Suppressor macrophage (primary cell): ENCODE data around the gene ARHGAP23.

Experiments used
- DNase-seq, 4 experiments: peaks; one replicate each; pipeline ENCODE4 v3.0.0-alpha.2; 2020 to 2022

Gene ARHGAP23

GRCh38 chr17:38443356-38444031 is 15.2 kb downstream of the ARHGAP23 start:
- no peak for DNase-seq

DNA sequence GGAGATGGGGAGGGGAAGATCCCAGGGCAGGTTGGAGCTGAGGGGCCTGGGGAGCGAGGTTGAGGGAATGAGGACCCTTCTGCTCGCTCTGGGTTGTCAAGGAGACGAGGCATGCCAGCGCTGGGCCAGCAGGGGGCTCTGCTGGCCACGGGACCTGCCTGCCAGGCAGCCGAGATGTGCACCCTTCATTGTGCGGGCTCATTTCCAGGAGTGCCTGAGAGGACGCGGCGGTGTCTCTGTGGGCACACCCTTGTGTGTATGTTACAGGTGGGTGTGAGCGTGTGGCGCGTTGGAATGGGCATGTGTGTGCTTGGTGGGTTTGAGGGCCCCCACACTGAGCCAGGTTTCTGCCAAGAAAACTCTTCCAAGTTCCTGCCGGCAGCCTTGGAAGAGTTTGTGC is 15.9 kb downstream of the ARHGAP23 start:
- DNase-seq = peak; percentile 46 to 79 (median 63)

- no peak for DNase-seq
Observed at GRCh38 chr17:38447502-38448085, 19.3 kb downstream of the ARHGAP23 start.

GRCh38 chr17:38448208-38448771 is 20.0 kb downstream of the ARHGAP23 start:
- DNase-seq = no peak

- no peak for DNase-seq
Observed at GRCh38 chr17:38449364-38449763, 21.1 kb downstream of the ARHGAP23 start.

DNA sequence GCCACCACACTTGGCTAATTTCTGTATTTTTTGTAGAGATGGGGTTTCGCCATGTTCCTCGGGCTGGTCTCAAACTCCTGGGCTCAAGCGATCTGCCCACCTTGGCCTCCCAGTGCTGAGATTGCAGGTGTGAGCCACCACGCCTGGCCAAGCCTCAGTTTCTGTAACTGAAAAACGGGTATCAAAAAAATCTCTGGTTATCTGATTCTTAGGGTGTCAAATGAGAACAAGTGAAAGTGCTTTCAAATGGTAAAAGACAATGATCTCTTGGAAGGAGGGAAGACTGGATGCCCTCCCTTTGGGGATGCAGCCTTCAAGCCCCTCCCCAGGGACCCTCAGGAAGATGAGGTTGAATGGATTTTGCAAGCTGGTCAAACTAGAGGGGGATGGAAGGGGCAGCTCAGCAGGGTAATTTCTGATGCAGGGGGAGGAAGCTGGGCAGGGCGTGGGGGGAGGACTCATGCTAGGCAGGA is 22.3 kb downstream of the ARHGAP23 start:
- DNase-seq = no peak

GRCh38 chr17:38451030-38451839 is 23.0 kb downstream of the ARHGAP23 start:
- no peak for DNase-seq

DNA sequence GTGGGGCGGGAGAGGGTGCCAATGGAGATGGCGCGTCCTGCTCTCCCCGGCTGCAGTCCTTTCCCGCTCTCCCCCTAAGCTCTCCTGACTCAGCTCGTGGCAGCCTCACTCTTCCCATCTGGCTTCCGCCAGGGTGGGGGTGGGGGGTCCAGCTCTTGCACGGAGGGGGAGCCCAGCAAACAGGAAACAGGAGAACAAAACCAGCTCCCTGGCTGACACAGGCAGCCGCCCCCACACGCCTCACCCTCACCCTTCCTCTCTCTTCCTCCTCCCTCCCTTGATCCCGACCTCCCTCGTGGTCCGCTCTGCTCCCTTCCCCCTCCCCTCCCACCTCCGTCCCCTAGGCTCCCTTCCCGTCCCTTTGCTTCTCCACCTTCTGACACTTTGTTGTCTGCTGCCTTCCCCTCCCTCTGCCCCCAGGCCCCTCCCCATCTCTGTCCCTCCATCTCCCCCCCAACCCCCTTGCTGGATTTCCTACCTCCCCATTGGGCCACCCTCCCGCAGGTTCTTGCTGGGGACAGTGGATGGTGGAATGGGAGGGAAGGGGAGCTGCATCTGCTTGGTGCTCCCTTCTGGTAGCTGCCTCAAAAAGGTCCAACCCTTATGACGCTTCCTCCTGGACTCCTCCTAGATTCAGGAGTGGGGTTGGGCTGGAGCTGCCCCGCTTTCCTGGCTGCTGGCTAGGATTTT is 23.7 kb downstream of the ARHGAP23 start:
- peak in 1 of 4 experiments; percentile 30 for DNase-seq

DNA sequence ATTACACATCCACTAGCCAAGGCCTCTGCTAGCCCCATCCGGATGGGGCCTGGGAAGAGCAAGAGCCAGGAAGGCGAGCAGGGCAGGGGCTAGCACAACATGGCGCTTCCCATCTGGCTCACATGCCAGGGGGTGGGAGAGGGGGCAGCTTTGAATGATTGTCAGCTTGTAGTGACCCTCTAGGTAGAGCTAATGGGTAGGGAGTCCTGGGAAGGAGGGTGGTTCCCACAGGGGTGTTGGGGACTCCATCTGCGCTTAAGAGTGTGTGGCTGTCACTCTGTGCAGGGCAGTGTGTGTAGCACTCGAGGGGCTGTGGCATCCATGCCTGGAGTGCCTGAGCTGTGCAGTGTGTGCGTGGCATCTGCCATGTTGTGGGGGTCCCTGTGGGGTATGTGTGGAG is 24.5 kb downstream of the ARHGAP23 start:
- DNase-seq = no peak

DNA sequence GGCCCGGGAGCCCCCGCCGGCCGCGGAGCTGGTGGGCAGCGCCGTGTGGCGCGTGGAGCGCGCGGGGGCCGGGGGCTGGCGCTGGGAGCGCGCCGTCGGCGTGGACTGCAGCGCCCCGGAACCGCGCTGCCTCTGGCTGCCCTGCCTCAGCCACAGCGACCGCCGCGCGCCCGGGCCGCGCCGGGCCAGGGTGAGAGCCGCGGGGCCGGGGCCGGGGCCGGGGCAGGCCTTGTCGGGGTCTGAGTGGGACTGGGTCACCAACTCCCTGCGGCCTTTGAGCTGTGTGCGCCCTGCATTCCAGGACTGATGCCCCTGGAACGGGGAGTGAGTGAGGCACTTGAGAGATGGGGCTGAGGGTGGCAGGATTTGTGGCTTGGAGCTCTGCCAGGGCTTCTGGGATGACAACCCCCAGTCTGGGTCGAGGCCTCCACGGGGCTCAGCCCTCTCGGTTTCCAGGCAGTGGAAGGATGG is 25.7 kb downstream of the ARHGAP23 start:
- peak in 1 of 4 experiments; percentile 18 for DNase-seq

- DNase-seq = no peak
Observed at GRCh38 chr17:38454532-38454931, 26.3 kb downstream of the ARHGAP23 start.

GRCh38 chr17:38455288-38455915 is 27.1 kb downstream of the ARHGAP23 start:
- DNase-seq = no peak

- no peak for DNase-seq
Observed at GRCh38 chr17:38456031-38456815, 28.0 kb downstream of the ARHGAP23 start.

GRCh38 chr17:38457577-38458371 is 29.5 kb downstream of the ARHGAP23 start:
- DNase-seq = no peak

- no peak for DNase-seq
Observed at GRCh38 chr17:38458521-38458920, 30.3 kb downstream of the ARHGAP23 start.

DNA sequence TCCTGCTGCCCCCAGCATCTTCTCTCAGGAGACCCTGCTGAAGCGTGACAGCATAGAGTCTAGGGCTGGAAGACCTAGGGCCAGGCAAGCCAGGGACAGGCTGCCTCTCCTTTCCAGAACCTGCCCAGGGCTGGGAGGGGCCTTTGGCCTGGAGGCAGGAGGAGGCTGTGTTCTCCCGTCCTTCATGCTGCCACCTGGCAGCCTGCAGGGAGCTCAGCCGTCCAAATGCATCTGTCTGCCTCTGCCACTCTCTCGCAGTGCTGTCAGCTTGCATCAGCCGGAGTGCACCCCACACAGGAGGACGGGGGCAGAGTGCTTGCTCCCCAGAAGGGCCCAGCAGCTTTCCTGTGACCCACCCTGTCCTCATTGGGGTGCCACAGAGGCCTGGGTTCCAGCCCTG is 31.3 kb downstream of the ARHGAP23 start:
- DNase-seq = no peak

- DNase-seq = no peak
Observed at GRCh38 chr17:38460082-38460715, 31.9 kb downstream of the ARHGAP23 start.

DNA sequence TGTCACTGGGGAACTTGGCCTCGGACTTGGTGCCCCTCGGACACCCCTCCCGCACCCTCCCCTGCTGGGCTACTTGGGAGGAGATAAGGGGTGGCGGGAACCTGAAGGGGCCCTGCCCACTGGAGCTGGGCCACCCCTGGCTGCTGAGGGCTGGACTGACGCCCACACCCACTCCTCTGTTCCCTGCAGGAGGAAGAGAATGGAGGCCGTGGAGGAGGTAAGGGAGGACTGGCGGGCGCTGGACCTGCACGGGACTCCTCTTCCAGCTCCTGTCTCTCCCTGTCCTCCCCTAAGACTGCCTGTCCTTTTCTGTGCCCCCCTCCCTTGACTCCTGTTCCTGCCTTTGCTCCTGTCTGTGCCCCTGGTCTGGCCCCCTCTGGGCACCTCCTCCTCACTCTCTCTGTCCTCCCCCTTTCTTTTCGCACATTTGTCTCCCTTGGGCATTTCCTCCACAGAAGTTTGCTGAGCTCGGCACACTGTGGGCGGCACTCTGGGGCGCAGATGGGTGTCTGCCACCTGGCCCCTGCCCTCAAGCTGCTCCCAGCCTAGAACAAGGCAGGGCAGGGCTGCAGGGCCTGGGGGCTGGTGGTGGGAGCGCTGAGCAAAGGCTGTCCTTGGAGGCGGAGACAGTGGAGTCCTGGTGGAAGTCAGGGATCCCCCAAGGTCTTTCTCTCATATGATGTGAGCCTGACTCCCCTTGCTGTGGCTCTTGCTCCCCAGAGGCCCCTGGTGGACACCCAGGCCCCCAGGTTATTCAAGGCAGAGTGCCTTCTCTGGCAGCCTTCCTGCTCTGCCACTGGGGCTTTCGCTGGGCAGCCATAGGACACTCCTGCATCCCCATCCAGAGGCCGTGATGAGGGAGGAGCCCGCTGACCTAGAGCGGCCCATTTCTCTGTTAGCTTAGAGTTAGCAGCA is 32.7 kb downstream of the ARHGAP23 start:
- DNase-seq = no peak

GRCh38 chr17:38461683-38462082 is 33.4 kb downstream of the ARHGAP23 start:
- no peak for DNase-seq
